Eye (tissue), 1 donor: Measurements from ENCODE around the gene DIP2A.
"Not testable (repeated sequence)": the region's sequence is repeated elsewhere in the genome, so short reads cannot be mapped to it uniquely, and the experiment has no call there.

ENCODE experiments used
- DNase-seq: peaks from one replicate; pipeline ENCODE4 v3.0.0-alpha.2; 2015

Gene DIP2A

GRCh38 chr21:46425041-46425440 is 33.6 kb upstream of the DIP2A start:
- peak; percentile 22 for DNase-seq

GRCh38 chr21:46425571-46425970 is 33.1 kb upstream of the DIP2A start:
- peak; percentile 25 for DNase-seq

- DNase-seq = no peak
Measured at GRCh38 chr21:46426313-46427046, 32.2 kb upstream of the DIP2A start.

GRCh38 chr21:46427516-46427915 is 31.2 kb upstream of the DIP2A start:
- no peak for DNase-seq

- no peak for DNase-seq
Measured at GRCh38 chr21:46428286-46428685, 30.4 kb upstream of the DIP2A start.

GRCh38 chr21:46428987-46429710 is 29.5 kb upstream of the DIP2A start:
- no peak for DNase-seq

GRCh38 chr21:46429754-46430681 is 28.7 kb upstream of the DIP2A start:
- no peak for DNase-seq

GRCh38 chr21:46431448-46431847 is 27.2 kb upstream of the DIP2A start:
- DNase-seq = no peak

- no peak for DNase-seq
Measured at GRCh38 chr21:46431884-46432488, 26.7 kb upstream of the DIP2A start.

- not testable (repeated sequence) for DNase-seq
Measured at GRCh38 chr21:46433116-46433515, 25.6 kb upstream of the DIP2A start.

- no peak for DNase-seq
Measured at GRCh38 chr21:46434322-46434958, 24.3 kb upstream of the DIP2A start.

GRCh38 chr21:46435786-46436227 is 22.9 kb upstream of the DIP2A start:
- DNase-seq = no peak

GRCh38 chr21:46436621-46437020 is 22.1 kb upstream of the DIP2A start:
- DNase-seq = no peak

- DNase-seq = no peak
Measured at GRCh38 chr21:46437096-46437498, 21.6 kb upstream of the DIP2A start.

GRCh38 chr21:46437511-46437910 is 21.2 kb upstream of the DIP2A start:
- DNase-seq = no peak

GRCh38 chr21:46438241-46438640 is 20.4 kb upstream of the DIP2A start:
- no peak for DNase-seq

- no peak for DNase-seq
Measured at GRCh38 chr21:46439906-46440305, 18.8 kb upstream of the DIP2A start.

- DNase-seq = no peak
Measured at GRCh38 chr21:46441331-46441730, 17.4 kb upstream of the DIP2A start.

- no peak for DNase-seq
Measured at GRCh38 chr21:46441961-46442498, 16.7 kb upstream of the DIP2A start.

- no peak for DNase-seq
Measured at GRCh38 chr21:46442938-46443337, 15.8 kb upstream of the DIP2A start.

- DNase-seq = no peak
Measured at GRCh38 chr21:46443910-46444309, 14.8 kb upstream of the DIP2A start.

- no peak for DNase-seq
Measured at GRCh38 chr21:46448108-46448507, 10.6 kb upstream of the DIP2A start.
